AG10803 (cell line): Measurements from ENCODE around the gene DROSHA.

Experiments
- DNase-seq: peaks from one replicate; pipeline ENCODE4 v3.0.0; 2010; ENCODE audit warnings: low read depth
- H3K4me3 ChIP-seq: 2 replicates; pipeline ENCODE4 v1.5.1; 2011; ENCODE audit warnings: mild to moderate bottlenecking, low read length, control low read depth
- TF ChIP-seq, protein P1 (sequence below): conservative IDR thresholded peaks from 2 replicates; pipeline ENCODE4 v1.5.1; 2011; ENCODE audit warnings: mild to moderate bottlenecking, low read length, control low read depth, inconsistent platforms

Gene DROSHA

GRCh38 chr5:31470608-31471007, 61.3 kb downstream of the DROSHA start:
- TF ChIP-seq, protein P1, sequence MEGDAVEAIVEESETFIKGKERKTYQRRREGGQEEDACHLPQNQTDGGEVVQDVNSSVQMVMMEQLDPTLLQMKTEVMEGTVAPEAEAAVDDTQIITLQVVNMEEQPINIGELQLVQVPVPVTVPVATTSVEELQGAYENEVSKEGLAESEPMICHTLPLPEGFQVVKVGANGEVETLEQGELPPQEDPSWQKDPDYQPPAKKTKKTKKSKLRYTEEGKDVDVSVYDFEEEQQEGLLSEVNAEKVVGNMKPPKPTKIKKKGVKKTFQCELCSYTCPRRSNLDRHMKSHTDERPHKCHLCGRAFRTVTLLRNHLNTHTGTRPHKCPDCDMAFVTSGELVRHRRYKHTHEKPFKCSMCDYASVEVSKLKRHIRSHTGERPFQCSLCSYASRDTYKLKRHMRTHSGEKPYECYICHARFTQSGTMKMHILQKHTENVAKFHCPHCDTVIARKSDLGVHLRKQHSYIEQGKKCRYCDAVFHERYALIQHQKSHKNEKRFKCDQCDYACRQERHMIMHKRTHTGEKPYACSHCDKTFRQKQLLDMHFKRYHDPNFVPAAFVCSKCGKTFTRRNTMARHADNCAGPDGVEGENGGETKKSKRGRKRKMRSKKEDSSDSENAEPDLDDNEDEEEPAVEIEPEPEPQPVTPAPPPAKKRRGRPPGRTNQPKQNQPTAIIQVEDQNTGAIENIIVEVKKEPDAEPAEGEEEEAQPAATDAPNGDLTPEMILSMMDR: no peak
- peak; percentile 76 for DNase-seq
- no peak overlapping the region for H3K4me3 ChIP-seq

GRCh38 chr5:31469886-31470285, 62.0 kb downstream of the DROSHA start:
- no peak overlapping the region for H3K4me3 ChIP-seq
- TF ChIP-seq, protein P1: no peak
- peak; percentile 70 for DNase-seq

GRCh38 chr5:31469466-31469865, 62.4 kb downstream of the DROSHA start:
- no peak for DNase-seq
- H3K4me3 ChIP-seq: no peak overlapping the region
- TF ChIP-seq, protein P1: no peak

GRCh38 chr5:31465291-31465690, 66.6 kb downstream of the DROSHA start:
- H3K4me3 ChIP-seq: no peak overlapping the region
- DNase-seq: no peak
- TF ChIP-seq, protein P1: no peak

GRCh38 chr5:31464081-31464480, 67.8 kb downstream of the DROSHA start:
- DNase-seq: no peak
- TF ChIP-seq, protein P1: no peak
- no peak overlapping the region for H3K4me3 ChIP-seq

- DNase-seq: no peak
- H3K4me3 ChIP-seq: no peak overlapping the region
- TF ChIP-seq, protein P1: no peak
These were observed 68.5 kb downstream of the DROSHA start for GRCh38 chr5:31463351-31463750.

DNA sequence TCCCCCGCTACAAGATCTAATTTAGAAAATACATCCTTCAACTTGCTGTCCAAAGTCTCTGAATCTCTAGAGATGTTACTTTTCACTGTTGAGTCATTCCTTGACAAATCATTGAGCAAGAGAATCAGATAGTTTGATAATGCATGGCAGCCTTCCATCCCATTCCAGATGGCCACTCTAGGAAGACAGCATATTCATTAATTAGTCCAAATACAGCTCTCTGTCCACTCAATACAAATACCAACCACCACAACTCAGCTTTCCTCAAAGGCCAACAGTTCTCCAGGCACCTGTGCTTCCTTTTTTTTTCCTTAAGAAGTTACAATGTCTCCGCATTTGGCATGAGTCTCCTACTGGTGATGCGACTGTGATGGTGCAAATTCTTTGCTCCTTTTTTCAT, 72.3 kb downstream of the DROSHA start:
- TF ChIP-seq, protein P1: no peak
- H3K4me3 ChIP-seq: no peak overlapping the region
- peak; percentile 56 for DNase-seq
